Measurements from ENCODE around the gene INTS14.

INTS14 gene

GRCh38 chr15:65632780-65633375 lies 21.9 kb upstream of the INTS14 start:
- no peak for TF ChIP-seq CTCF (IDR thresholded peaks at IDR 0.05; ENCODE audit: insufficient read depth, low read depth, low read length, missing control alignments)
- no peak overlapping the region for H3K4me3 ChIP-seq (ENCODE audit: low read length)
- DNase-seq (ENCODE audit: low read depth), result no peak

- no peak for TF ChIP-seq CTCF (IDR thresholded peaks at IDR 0.05; ENCODE audit: insufficient read depth, low read depth, low read length, missing control alignments)
- no peak overlapping the region for H3K4me3 ChIP-seq (ENCODE audit: low read length)
- DNase-seq (ENCODE audit: low read depth), result no peak
Measured at GRCh38 chr15:65631503-65631902, 20.6 kb upstream of the INTS14 start.

GRCh38 chr15:65630760-65631159 lies 19.8 kb upstream of the INTS14 start:
- TF ChIP-seq CTCF (IDR thresholded peaks at IDR 0.05; ENCODE audit: insufficient read depth, low read depth, low read length, missing control alignments), result no peak
- DNase-seq (ENCODE audit: low read depth), result no peak
- no peak overlapping the region for H3K4me3 ChIP-seq (ENCODE audit: low read length)

- TF ChIP-seq CTCF (IDR thresholded peaks at IDR 0.05; ENCODE audit: insufficient read depth, low read depth, low read length, missing control alignments), result no peak
- DNase-seq (ENCODE audit: low read depth), result no peak
- H3K4me3 ChIP-seq (ENCODE audit: low read length), result no peak overlapping the region
Measured at GRCh38 chr15:65629548-65629947, 18.6 kb upstream of the INTS14 start.

- no peak overlapping the region for H3K4me3 ChIP-seq (ENCODE audit: low read length)
- TF ChIP-seq CTCF (IDR thresholded peaks at IDR 0.05; ENCODE audit: insufficient read depth, low read depth, low read length, missing control alignments), result no peak
- DNase-seq (ENCODE audit: low read depth), result no peak
Measured at GRCh38 chr15:65626856-65627255, 15.9 kb upstream of the INTS14 start.

GRCh38 chr15:65623103-65623502 lies 12.2 kb upstream of the INTS14 start:
- TF ChIP-seq CTCF (IDR thresholded peaks at IDR 0.05; ENCODE audit: insufficient read depth, low read depth, low read length, missing control alignments), result no peak
- no peak overlapping the region for H3K4me3 ChIP-seq (ENCODE audit: low read length)
- no peak for DNase-seq (ENCODE audit: low read depth)

GRCh38 chr15:65621638-65622037 lies 10.7 kb upstream of the INTS14 start, which contains the start of gene SLC24A1:
TSS of gene SLC24A1 (plus strand) at chr15:65621938. CDS start at chr15:65624081, 2,143 bp downstream.
- no peak for DNase-seq (ENCODE audit: low read depth)
- H3K4me3 ChIP-seq (ENCODE audit: low read length), result no peak within 1 kb of the TSS
- TF ChIP-seq CTCF (IDR thresholded peaks at IDR 0.05; ENCODE audit: insufficient read depth, low read depth, low read length, missing control alignments), result no peak

All from epithelial cell of esophagus (primary cell).